H1 (cell line): ENCODE results near the gene ATXN7L3. TPM values are rescaled to one million over a fixed set of nuclear protein-coding genes. Genes with fewer than 3 reads are reported as not detected.
A peak's percentile ranks its signal among the peaks of the same experiment; 100 is the strongest.

Experiments
- EP300 ChIP-seq, 2 experiments: IDR thresholded peaks; 1 replicate in 1 of 2; 2 replicates in 1 of 2; pipeline ENCODE4 v1.6.1; 2011 to 2012; ENCODE audit warnings: low read depth in 2 of 2, low read length in 2 of 2, mild to moderate bottlenecking in 2 of 2, borderline replicate concordance in 1 of 2, inconsistent platforms in 1 of 2, moderate library complexity in 1 of 2
- EZH2 ChIP-seq: fragments of 200-600 bp; sonication (generic); IDR thresholded peaks from 2 replicates; pipeline ENCODE4 v1.7.1; 2012; ENCODE audit warnings: low read depth, mild to moderate bottlenecking, moderate library complexity, low read length, inconsistent platforms; ENCODE audit not compliant: severe bottlenecking
- FOSL1 ChIP-seq: IDR thresholded peaks from 2 replicates; pipeline ENCODE4 v1.6.1; 2011; ENCODE audit warnings: mild to moderate bottlenecking, low read depth, low read length, moderate library complexity; ENCODE audit not compliant: insufficient read depth
- KDM1A ChIP-seq: fragments of 200-600, 300-600 bp; sonication (generic); IDR thresholded peaks from 2 replicates; pipeline ENCODE4 v1.7.1; 2016; ENCODE audit warnings: mild to moderate bottlenecking, low read length, borderline replicate concordance
- NRF1 ChIP-seq: IDR thresholded peaks from 2 replicates; pipeline ENCODE4 v1.6.1; 2011; ENCODE audit warnings: mild to moderate bottlenecking, low read depth, low read length, improper control_type of control experiment
- SAP30 ChIP-seq: fragments of 300-600 bp; sonication (generic); IDR thresholded peaks from 2 replicates; pipeline ENCODE4 v1.7.1; 2012; ENCODE audit warnings: low read length, moderate library complexity, mild to moderate bottlenecking, inconsistent platforms; ENCODE audit not compliant: insufficient read depth, insufficient replicate concordance
- TEAD4 ChIP-seq: IDR thresholded peaks from 2 replicates; pipeline ENCODE4 v1.6.1; 2012; ENCODE audit warnings: low read depth, low read length, inconsistent platforms, mixed read lengths
- YY1 ChIP-seq: IDR thresholded peaks from 2 replicates; pipeline ENCODE4 v1.6.1; 2011; ENCODE audit warnings: low read depth, mild to moderate bottlenecking, low read length
- polyA plus RNA-seq, 7 experiments: library from polyadenylated mRNA; depleted of rRNA in 3 of 7; stranded (reverse) in 5 of 7; unstranded in 2 of 7; fragments of >200 nt in 5 of 7; fragments of 200-250 nt in 2 of 7; gene quantifications; 1 replicate in 5 of 7; 2 replicates in 1 of 7; 4 replicates in 1 of 7; pipeline versions ENCODE4 v1.2.1 to v1.2.3, GENCODE V29; 2011 to 2013; ENCODE audit warnings: missing spikeins in 2 of 7, mixed read lengths in 2 of 7
- total RNA-seq: library from RNA; stranded (reverse); fragmentation: NEBNext Ultra II Directional; extraction: Animal tissue kit (Norgen Biotek cat#: 25700); gene quantifications from 2 replicates; pipeline ENCODE4 v1.2.1, GENCODE V29; 2021
- TF ChIP-seq, protein P1 (sequence below): IDR thresholded peaks from 2 replicates; pipeline ENCODE4 v1.6.1; 2011; ENCODE audit warnings: low read length, improper control_type of control experiment

Gene ATXN7L3
- total and polyA plus RNA-seq, 2 of the 8 experiments (the other 6 are each of a cell fraction or from before 2014, with no cell fraction given) = 53.7 to 103 TPM

GRCh38 chr17:44210342-44211192 is 10.9 kb upstream of the ATXN7L3 start (continued):
- TF ChIP-seq, protein P1, sequence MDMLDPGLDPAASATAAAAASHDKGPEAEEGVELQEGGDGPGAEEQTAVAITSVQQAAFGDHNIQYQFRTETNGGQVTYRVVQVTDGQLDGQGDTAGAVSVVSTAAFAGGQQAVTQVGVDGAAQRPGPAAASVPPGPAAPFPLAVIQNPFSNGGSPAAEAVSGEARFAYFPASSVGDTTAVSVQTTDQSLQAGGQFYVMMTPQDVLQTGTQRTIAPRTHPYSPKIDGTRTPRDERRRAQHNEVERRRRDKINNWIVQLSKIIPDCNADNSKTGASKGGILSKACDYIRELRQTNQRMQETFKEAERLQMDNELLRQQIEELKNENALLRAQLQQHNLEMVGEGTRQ = peak; percentile 48
- no peak for TF ChIP-seq SAP30
- TF ChIP-seq YY1 = peak; percentile 38; the same call in 1 of the 2 replicates
- no peak for TF ChIP-seq KDM1A
- TF ChIP-seq FOSL1 = no peak
- 0 out of 3 replicates have a peak, but pooled peaks of 1 of the 2 experiments have one; percentile 16 for TF ChIP-seq EP300 (IDR thresholded peaks at IDR 0.05; ENCODE audit: borderline replicate concordance in 1 of 2, low read depth in 2 of 2, low read length in 2 of 2)
- no peak for TF ChIP-seq EZH2
- 0 out of 2 replicates have a peak, but pooled peaks have one; percentile 3 for TF ChIP-seq TEAD4
- TF ChIP-seq NRF1 = no peak
